ENCODE data around the gene MESD. TPM values are rescaled to one million over a fixed set of nuclear protein-coding genes. Genes with fewer than 3 reads are reported as not detected.

Gene MESD
- total RNA-seq, 1 donor from 2014 or later, result 23.8 TPM

DNA sequence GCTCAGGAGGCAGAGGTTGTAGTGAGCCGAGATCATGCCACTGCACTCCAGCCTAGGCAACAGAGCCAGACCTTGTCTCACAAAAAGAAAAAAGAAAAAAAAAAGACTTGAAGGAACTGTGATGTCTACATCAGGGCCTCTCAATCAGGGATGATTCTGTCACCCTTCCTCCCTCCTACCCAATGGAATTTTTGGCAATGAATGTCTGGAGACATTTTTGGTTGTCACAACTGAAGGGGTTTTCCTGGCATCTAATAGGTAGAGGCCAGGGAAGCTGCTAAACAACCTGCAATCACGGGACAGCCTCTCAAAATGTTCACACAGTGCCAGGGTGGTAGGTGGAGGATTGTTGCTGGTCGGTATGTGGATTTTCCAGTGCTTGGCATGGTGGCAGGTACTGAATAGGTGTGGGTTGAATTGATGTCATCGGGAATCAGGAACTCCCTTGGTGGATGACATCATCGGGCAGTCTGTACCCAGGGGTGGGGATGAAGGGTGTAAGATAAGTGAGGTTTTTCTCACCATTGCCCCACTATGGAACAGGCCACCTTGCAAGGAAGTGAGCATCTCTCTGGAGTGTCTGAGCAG lies 71.3 kb downstream of the MESD start:
- no peak overlapping the region for H3K4me3 Mint-ChIP-seq (ENCODE audit: unreplicated experiment)

DNA sequence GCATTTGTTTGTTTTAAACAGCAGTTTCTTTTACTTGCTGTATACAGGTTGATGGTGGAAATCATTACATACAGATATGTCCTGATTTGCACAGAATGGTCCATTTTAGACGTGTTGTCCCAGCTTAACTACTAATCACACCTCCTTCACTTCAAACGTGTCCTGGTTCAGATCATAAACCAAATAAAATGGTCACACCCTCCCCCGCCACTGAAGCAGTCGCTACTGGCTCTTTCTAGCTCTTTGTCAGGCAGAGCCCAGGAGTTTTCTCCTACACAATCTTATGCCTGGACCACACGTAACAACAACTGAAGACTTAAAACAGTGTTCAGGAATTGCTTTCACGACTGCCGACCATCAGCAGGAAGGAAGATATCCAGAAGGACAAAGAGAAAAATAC lies 73.6 kb downstream of the MESD start:
- H3K4me3 Mint-ChIP-seq (ENCODE audit: unreplicated experiment), result no peak overlapping the region
- H3K27me3 Mint-ChIP-seq (ENCODE audit: low read depth), result no peaks in the 10 kb centered on the region
- TF ChIP-seq, protein P1, sequence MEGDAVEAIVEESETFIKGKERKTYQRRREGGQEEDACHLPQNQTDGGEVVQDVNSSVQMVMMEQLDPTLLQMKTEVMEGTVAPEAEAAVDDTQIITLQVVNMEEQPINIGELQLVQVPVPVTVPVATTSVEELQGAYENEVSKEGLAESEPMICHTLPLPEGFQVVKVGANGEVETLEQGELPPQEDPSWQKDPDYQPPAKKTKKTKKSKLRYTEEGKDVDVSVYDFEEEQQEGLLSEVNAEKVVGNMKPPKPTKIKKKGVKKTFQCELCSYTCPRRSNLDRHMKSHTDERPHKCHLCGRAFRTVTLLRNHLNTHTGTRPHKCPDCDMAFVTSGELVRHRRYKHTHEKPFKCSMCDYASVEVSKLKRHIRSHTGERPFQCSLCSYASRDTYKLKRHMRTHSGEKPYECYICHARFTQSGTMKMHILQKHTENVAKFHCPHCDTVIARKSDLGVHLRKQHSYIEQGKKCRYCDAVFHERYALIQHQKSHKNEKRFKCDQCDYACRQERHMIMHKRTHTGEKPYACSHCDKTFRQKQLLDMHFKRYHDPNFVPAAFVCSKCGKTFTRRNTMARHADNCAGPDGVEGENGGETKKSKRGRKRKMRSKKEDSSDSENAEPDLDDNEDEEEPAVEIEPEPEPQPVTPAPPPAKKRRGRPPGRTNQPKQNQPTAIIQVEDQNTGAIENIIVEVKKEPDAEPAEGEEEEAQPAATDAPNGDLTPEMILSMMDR (IDR thresholded peaks at IDR 0.05), result no peak
- H3K36me3 Mint-ChIP-seq (ENCODE audit: low read depth), result peaks cover 19% of the 10 kb centered on the region
- H3K4me1 Mint-ChIP-seq (ENCODE audit: low read depth), result peaks cover 2% of the 10 kb centered on the region
- no peak overlapping the region for H3K27ac Mint-ChIP-seq (ENCODE audit: unreplicated experiment)
- no peak for DNase-seq (ENCODE audit: low spot score)
- no peaks in the 10 kb centered on the region for H3K9me3 Mint-ChIP-seq (ENCODE audit: low read depth)

More for the DNA sequence above, 71.3 kb downstream of the MESD start:
- Mint-ChIP-seq H3K9me3 (ENCODE audit: low read depth) (no peaks in the 10 kb centered on the region), H3K27ac (ENCODE audit: unreplicated experiment) (peak overlapping the region; percentile 32), H3K4me1 (ENCODE audit: low read depth) (peaks cover 2% of the 10 kb centered on the region), H3K36me3 (ENCODE audit: low read depth) (peaks cover 27% of the 10 kb centered on the region), H3K27me3 (ENCODE audit: low read depth) (no peaks in the 10 kb centered on the region)
- no peak for DNase-seq (ENCODE audit: low spot score)
- TF ChIP-seq, protein P1 (IDR thresholded peaks at IDR 0.05), result no peak

DNA sequence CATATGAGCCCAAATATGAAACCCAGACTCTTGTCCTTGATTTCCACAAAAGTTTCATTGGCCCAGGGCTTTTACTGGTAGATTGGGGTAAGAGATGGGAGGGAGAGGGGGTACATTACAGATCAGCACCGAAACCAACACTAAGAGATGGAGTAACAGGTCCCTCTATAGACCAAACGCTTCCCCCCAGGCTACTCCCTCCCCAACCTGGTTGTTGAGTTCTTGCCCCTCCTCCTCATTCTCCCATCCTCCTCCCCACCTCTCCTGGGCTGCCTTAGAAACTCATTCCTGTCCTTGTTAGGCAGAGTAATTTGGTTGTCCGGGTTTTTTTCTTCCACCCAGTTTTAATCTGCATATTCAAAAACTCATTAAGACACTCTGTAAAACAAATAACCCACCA lies 74.1 kb downstream of the MESD start:
- TF ChIP-seq, protein P1 (IDR thresholded peaks at IDR 0.05), result no peak
- H3K4me1 Mint-ChIP-seq (ENCODE audit: low read depth), result peaks cover 2% of the 10 kb centered on the region
- no peaks in the 10 kb centered on the region for H3K9me3 Mint-ChIP-seq (ENCODE audit: low read depth)
- no peak for DNase-seq (ENCODE audit: low spot score)
- peaks cover 23% of the 10 kb centered on the region for H3K36me3 Mint-ChIP-seq (ENCODE audit: low read depth)
- no peaks in the 10 kb centered on the region for H3K27me3 Mint-ChIP-seq (ENCODE audit: low read depth)
- H3K4me3 Mint-ChIP-seq (ENCODE audit: unreplicated experiment), result no peak overlapping the region
- no peak overlapping the region for H3K27ac Mint-ChIP-seq (ENCODE audit: unreplicated experiment)

DNA sequence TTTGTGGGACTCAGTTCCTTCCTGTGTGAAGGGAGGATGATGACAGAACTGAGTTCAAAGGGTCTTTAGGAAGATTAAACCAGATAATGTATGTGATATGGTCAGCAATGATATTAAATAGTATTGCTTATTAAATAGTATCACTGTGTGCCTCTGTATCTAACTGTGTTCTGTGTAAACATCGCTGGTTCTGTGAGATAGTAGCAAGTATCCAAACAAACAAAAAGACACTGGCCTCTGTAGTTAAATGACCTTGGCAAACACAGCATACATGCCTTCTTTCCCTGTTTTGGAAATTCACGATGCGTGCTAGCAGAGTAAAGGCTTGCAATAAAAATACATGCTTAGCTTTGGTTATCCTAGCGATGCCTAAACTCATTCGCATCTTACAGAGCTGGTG lies 76.1 kb downstream of the MESD start:
- peaks cover 37% of the 10 kb centered on the region for H3K36me3 Mint-ChIP-seq (ENCODE audit: low read depth)
- DNase-seq (ENCODE audit: low spot score), result no peak
- H3K4me3 Mint-ChIP-seq (ENCODE audit: unreplicated experiment), result no peak overlapping the region
- no peak overlapping the region for H3K27ac Mint-ChIP-seq (ENCODE audit: unreplicated experiment)
- H3K9me3 Mint-ChIP-seq (ENCODE audit: low read depth), result peaks cover 7% of the 10 kb centered on the region
- TF ChIP-seq, protein P1 (IDR thresholded peaks at IDR 0.05), result no peak
- H3K4me1 Mint-ChIP-seq (ENCODE audit: low read depth), result peaks cover 2% of the 10 kb centered on the region
- H3K27me3 Mint-ChIP-seq (ENCODE audit: low read depth), result no peaks in the 10 kb centered on the region

DNA sequence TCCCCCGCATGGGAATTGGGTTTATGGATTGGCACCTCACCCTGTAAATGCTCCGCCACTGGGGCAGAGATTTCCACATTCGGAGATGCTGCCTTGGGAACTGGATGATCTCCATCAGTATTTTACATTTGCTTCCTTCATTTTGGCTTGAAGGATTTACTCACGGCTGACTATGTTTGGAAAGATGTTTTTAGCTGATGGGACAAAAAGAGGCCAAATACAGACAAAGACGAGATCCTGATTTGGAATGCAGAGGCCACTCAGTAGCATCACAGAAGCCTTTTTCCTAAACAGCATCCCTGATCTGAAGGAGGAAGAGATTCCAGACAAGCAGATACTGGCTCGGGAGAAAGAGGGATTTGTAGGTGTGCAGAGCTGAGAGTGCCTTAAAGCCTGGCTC lies 76.9 kb downstream of the MESD start:
- H3K9me3 Mint-ChIP-seq (ENCODE audit: low read depth), result peaks cover 7% of the 10 kb centered on the region
- H3K27ac Mint-ChIP-seq (ENCODE audit: unreplicated experiment), result no peak overlapping the region
- H3K4me1 Mint-ChIP-seq (ENCODE audit: low read depth), result peaks cover 2% of the 10 kb centered on the region
- DNase-seq (ENCODE audit: low spot score), result no peak
- H3K27me3 Mint-ChIP-seq (ENCODE audit: low read depth), result no peaks in the 10 kb centered on the region
- H3K4me3 Mint-ChIP-seq (ENCODE audit: unreplicated experiment), result no peak overlapping the region
- TF ChIP-seq, protein P1 (IDR thresholded peaks at IDR 0.05), result no peak
- peaks cover 35% of the 10 kb centered on the region for H3K36me3 Mint-ChIP-seq (ENCODE audit: low read depth)
